ENCODE data around the gene SH3BP5L.

The SH3BP5L gene

GRCh38 chr1:248828845-248829244 is 3.1 kb upstream of the SH3BP5L start:
- DNase-seq (ENCODE audit: low read depth), result peak; percentile 8
- no peak for TF ChIP-seq CTCF (conservative IDR thresholded peaks at IDR 0.05; ENCODE audit: low read depth, low read length)

DNA sequence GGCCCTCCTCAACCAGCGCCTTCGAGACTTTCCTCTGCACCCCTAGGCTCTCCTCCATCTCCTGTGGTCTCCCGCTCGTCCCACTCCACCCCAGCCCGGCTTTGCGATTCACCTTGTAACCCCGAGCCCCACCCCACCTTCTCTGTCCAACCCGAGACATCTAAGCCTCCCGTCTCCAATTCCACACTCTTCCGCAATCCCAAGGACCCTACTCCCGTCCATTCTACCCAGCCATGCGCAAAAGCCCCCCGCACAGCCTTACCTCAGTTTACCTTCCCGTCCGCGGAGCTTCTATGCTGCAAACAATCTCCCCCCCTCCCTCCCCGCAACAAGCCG is 174 bp downstream of the SH3BP5L start:
- TF ChIP-seq CTCF (conservative IDR thresholded peaks at IDR 0.05; ENCODE audit: low read depth, low read length), result no peak
- DNase-seq (ENCODE audit: low read depth), result no peak
- peak overlapping the region; percentile 92 for H3K4me3 ChIP-seq (ENCODE audit: low read length)

More at GRCh38 chr1:248828845-248829244, 3.1 kb upstream of the SH3BP5L start:
- no peak overlapping the region for H3K4me3 ChIP-seq (ENCODE audit: low read length)

GRCh38 chr1:248825136-248825535 is 579 bp downstream of the SH3BP5L start:
- DNase-seq (ENCODE audit: low read depth), result no peak
- TF ChIP-seq CTCF (conservative IDR thresholded peaks at IDR 0.05; ENCODE audit: low read depth, low read length), result no peak

DNA sequence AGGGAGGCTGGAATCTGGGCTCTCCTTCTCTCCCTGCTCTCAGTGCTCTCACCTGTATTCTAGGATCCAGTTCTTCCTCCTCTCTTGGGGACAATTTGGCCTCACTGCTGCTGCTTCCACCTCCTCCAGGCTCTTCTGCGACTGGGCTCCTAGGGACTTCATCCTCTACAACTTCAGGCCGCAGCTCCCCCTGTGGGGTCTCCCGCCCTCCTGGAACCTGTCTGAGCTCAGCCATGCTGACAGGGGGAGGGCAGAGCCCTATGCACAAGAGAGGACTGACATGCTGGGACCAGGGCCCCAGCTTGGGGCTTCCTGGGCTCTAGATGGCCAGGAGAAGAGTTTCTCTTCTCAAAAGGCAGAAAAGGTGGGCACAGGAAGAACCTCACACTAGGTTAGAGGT is 1.0 kb downstream of the SH3BP5L start:
- DNase-seq (ENCODE audit: low read depth), result no peak
- H3K4me3 ChIP-seq (ENCODE audit: low read length), result peak overlapping the region; percentile 92
- no peak for TF ChIP-seq CTCF (conservative IDR thresholded peaks at IDR 0.05; ENCODE audit: low read depth, low read length)

More at GRCh38 chr1:248825136-248825535, 579 bp downstream of the SH3BP5L start:
- H3K4me3 ChIP-seq (ENCODE audit: low read length), result peak overlapping the region; percentile 92

GRCh38 chr1:248824301-248824700 is 1.4 kb downstream of the SH3BP5L start:
- no peak for TF ChIP-seq CTCF (conservative IDR thresholded peaks at IDR 0.05; ENCODE audit: low read depth, low read length)
- DNase-seq (ENCODE audit: low read depth), result no peak
- peak overlapping the region; percentile 92 for H3K4me3 ChIP-seq (ENCODE audit: low read length)

DNA sequence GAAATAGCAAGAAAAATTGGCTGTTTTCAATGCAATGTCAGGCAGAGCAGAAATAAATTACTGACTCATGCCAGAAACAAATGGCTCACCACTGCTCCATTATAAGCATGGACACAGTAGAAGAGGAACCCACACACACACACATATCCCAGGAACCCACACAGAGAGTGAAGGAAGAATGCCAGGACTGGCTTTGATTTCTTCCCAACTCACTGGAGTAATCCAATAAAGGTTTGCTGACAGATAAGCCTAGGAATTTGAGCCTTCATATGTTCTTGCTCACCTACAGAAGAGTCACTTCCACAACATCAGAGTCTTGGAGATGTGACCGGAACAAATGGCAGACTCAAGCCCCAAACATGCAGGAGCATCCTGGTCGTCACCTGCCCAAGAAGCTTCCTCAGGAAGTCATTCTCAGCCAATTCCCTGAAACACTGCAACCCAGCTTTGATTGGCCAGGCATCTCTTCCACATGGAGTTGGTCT is 2.2 kb downstream of the SH3BP5L start:
- TF ChIP-seq CTCF (conservative IDR thresholded peaks at IDR 0.05; ENCODE audit: low read depth, low read length), result no peak
- DNase-seq (ENCODE audit: low read depth), result peak; percentile 4
- no peak overlapping the region for H3K4me3 ChIP-seq (ENCODE audit: low read length)

- no peak for DNase-seq (ENCODE audit: low read depth)
- no peak for TF ChIP-seq CTCF (conservative IDR thresholded peaks at IDR 0.05; ENCODE audit: low read depth, low read length)
- no peak overlapping the region for H3K4me3 ChIP-seq (ENCODE audit: low read length)
Measured at GRCh38 chr1:248822148-248823032, 3.3 kb downstream of the SH3BP5L start.
